Ishikawa (cell line): ENCODE data around the gene ENTREP1.

Experiments used
- EGR1 ChIP-seq: IDR thresholded peaks from 2 replicates; pipeline ENCODE4 v1.6.1; 2012
- RAD21 ChIP-seq: IDR thresholded peaks from 2 replicates; pipeline ENCODE4 v1.6.1; 2012; ENCODE audit warnings: low read depth
- TAF1 ChIP-seq: IDR thresholded peaks from 2 replicates; pipeline ENCODE4 v1.6.1; 2012; ENCODE audit warnings: low read depth, mild to moderate bottlenecking
- TCF12 ChIP-seq: IDR thresholded peaks from 2 replicates; pipeline ENCODE4 v1.6.1; 2012; ENCODE audit warnings: low read depth
- USF1 ChIP-seq: IDR thresholded peaks from 2 replicates; pipeline ENCODE4 v1.6.1; 2012
- YY1 ChIP-seq: IDR thresholded peaks from 2 replicates; pipeline ENCODE4 v1.6.1; 2012; ENCODE audit warnings: low read depth
- ZBTB7A ChIP-seq: IDR thresholded peaks from 2 replicates; pipeline ENCODE4 v1.6.1; 2012; ENCODE audit warnings: low read depth

- TF ChIP-seq TCF12 (no peak), RAD21 (no peak), EGR1 (no peak), TAF1 (no peak), USF1 (no peak), YY1 (no peak), ZBTB7A (no peak)
These were observed 70.7 kb downstream of the ENTREP1 start for GRCh38 chr9:69395718-69396117.
